NOMO-1 (cell line): ENCODE data around the gene RPS16.
A peak's percentile ranks its signal among the peaks of the same experiment; 100 is the strongest.

Experiments
- DNase-seq, 2 experiments: peaks; one replicate each; lab custom pipeline; 2025; ENCODE audit not compliant: unreplicated experiment in 2 of 2; lab: John Stamatoyannopoulos, UW

The RPS16 gene

DNA sequence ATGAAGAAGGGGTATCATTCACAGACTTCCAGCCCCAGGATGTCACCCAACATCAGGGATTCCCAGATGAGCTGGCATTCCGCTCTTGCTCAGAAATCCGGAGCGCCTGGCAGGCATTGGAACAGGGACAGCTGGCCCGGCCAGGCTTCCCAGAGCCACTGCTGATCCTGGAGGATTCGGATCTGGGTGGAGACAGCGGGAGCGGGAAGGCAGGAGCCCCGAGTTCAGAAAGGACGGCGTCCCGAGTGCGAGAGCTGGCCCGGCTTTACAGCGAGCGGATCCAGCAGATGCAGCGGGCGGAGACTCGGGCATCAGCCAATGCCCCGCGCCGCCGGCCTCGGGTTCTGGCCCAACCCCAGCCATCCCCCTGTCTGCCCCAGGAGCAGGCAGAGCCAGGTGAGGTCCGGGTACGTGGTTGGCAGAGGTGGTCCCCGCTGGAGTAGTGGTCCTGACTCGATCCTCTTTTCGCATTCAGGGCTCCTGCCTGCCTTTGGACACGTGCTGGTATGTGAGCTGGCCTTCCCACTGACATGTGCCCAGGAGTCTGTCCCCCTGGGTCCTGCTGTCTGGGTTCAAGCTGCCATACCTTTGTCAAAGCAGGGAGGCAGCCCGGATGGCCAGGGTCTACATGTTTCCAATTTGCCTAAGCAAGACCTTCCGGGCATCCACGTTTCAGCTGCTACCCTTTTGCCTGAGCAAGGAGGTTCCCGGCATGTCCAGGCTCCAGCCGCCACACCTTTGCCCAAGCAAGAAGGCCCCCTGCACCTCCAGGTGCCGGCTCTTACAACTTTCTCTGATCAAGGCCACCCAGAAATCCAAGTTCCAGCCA is 12.3 kb downstream of the RPS16 start:
- DNase-seq = no peak

DNA sequence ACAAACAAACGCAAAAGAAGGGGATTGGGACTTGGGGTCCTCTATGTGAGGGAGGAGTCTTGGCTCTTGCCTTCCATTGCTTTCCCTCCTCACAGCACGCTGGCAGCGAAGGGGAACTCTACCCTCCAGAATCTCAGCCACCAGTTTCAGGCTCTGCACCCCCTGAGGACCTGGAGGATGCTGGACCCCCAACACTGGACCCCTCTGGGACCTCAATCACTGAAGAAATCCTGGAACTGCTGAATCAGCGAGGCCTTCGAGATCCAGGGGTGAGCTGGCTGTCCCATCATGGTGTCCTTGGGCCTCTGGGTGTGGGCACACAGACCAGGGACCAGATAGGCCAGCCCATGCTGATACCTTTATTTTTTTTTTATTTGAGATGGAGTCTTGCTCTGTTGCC is 13.7 kb downstream of the RPS16 start:
- DNase-seq = no peak

DNA sequence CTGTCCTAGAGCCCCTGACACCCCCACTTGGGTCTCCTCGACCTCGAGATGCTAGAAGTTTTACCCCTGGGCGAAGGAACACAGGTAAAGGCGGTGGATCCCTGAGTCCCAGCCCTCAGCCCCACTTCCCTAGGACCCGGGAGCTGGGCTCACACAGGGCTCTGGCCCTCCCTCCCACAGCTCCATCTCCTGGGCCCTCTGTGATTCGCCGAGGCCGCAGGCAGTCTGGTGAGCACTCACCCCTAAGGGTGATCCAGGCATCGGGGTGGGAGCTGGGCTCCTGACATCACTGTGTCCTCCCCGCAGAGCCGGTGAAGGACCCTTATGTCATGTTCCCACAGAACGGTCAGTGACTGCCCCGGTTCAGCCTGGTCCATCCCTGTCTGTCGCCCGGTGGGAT is 15.0 kb downstream of the RPS16 start:
- no peak for DNase-seq

DNA sequence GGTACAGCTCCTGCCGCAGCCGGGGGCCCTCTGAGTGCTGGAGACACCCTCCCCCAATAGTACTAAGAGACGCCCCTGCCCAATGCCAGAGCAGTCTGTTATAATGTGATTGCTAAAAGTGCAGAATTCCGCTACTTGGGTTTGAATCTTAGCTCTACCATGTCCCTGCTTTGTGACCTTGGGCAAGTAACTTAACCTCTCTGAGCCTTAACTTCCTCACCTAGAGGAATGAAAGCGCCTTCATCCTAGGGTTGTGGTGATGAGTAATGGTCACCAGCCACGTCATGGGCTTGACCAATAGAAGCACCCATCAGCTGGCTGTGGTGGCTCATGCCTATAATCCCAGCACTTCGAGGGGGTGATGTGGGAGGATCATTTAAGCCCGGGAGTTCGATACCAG is 16.7 kb downstream of the RPS16 start:
- no peak for DNase-seq

DNA sequence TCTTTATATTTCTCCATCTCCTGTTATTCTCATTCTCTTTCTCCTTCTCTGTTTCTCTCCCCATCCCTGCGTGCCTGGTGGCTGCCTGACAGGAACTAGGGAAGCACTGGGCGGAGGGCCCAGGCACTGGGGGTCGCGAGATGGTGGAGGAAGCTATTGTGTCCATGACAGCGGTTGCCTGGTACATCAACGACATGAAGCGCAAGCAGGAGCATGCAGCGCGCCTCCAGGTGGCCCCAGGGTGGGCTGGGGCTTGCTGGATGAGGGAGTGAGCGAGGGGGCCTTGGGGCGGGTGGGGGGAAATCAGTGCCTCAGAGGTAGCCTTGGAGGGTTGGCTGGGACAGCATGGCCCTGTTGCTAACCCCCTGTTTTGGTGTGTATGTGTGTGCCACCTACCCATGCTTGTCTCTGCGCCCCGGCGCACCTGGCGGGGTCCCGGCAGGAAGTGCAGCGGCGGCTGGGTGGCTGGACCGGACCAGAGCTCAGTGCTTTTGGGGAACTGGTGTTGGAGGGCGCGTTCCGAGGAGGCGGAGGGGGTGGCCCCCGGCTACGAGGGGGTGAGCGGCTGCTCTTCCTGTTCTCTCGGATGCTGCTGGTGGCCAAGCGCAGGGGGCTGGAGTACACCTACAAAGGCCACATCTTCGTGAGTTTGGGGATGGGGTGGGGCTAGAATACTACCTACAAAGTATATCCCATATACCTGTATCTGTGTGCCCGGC is 18.1 kb downstream of the RPS16 start:
- no peak for DNase-seq

DNA sequence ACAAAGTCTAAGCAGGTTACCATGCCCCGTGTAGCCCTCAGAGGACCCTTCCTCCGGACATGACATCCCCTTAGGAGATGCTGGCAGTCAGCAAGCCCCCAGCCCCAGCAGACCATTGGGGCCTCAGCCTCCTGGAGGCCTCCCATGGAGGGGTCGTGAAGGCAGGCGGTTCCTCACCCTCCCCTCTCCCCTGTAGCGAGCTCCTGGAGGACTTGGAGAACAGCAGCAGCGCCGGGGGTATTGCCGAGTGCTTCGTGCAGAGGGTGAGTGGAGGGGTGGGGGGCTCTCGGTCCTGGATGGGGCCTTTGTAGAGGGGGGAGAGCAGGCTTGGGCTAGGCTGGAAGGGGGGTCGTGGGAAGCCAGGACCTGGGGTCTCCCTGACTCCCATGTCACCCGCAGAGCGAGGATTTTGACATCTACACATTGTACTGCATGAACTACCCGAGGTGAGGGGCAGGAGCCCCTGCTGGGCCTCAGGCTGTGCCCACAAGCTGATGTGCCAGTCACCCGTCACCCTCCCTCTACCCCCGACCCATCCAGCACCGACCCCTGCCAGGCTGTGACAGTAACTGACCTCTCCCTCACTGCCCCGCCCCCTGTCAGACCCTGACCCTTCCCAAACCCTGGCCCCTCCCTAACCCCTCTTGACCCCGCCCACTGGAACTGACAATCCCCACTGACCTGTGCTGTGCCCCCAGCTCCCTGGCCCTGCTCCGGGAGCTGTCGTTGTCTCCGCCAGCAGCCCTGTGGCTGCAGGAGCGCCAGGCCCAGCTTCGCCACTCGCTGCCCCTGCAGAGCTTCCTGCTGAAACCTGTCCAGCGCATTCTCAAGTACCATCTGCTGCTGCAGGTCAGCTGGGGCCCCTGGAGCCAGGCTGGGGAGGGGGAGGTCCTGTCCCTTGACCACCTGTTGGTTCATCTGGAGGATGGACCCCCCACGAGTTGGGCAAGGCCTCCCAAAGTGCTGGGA is 19.3 kb downstream of the RPS16 start:
- no peak for DNase-seq

DNA sequence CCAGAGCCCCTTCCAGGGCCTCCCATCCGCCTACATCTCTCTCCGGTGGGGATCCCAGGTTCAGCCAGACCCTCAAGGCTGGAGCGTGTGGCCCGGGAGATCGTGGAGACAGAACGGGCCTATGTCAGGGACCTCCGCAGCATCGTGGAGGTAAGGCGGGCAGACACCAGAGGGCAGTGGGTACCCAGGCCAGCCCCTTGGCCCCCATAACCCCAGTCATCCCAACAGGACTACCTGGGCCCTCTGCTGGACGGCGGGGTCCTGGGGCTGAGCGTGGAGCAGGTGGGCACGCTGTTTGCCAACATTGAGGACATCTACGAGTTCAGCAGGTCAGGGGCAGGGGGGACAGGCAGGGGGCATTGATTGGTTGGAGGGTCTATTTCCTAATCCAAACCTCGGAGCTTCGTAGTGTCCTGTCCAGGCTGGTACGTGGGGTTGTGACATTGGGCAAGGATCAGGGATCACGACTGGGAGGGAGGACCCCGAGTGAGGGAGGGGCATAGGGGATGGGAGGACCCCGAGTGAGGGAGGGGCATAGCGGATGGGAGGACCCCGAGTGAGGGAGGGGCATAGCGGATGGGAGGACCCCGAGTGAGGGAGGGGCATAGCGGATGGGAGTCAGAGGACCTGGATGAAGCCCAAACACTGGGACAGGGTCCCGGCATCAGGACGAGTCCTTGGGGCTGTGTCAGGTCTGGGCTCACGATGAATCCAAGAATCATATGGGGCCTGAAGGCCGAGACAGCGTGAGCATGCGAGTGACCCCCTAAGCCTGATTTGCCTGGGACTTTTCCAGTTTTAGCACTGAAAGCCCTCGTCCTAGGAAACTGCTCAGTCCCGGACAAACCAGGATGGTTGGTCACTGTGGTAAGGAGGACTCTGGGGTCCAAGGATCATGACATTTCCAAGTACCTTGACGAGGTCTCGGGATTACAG is 20.4 kb downstream of the RPS16 start:
- DNase-seq = no peak

DNA sequence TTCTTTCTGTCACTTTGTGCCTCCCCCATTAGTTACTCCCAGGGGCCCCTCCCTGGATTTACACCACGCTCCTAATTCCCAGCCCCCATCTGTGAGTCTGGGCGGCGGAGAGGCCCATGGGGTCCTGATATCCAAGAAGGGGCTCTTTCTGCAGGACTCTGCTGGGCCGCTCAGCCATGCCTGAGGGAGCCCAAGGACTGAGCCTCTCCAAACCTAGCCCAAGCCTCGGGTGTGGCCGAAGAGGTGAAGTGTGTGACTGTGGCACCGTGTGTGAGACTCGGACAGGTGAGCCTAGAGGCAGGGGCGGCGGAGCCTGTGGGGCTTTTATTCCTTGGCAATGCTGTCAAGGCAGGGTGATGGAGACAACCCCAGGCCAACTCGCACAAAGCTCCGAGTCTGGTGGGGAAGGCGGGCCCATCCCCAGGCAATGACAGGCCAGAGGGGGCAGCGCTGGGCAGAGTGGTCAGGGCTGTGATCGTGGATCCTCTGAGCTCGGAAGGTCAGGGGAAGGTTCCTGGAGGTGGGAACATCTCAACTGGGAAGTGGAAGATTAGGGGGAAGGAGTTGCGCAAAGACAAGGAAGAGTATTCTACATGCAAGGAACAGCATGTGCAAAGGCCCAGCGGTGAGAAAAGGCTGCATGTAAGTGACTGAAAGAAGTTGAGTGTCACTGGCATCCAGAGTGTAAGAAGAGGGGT is 21.7 kb downstream of the RPS16 start:
- no peak for DNase-seq

DNA sequence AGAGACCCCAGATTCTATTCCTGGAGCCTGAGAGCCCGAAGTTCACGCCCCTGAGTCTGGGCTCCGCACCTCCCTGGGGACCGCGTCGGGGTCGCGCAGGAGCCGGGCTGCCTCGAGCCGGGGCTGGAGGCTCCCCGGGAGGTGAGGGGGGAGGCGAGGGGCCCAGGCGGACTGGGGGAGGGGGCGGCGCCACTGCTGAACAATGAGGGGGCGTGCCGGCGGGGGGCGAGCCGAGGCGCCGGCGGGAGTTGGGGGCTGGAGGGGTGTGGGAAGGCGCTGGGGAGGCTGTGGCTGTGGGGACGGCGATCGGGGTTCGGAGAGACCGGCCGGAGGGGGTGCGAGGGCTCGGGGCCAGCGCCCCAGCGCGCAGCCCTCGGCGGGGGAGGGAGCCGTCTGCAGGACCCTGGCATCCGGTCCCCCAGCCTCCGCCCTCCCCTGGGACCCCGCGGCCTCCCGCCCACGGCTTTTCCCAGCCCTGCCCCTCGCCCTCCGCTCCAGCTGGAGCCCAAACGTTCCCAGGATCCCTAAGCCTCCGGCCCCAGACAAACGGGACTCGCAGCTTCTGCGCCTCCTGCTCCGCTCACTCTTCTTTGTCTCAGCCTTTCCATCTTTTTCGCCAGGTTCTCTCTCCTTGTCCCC is 22.4 kb downstream of the RPS16 start:
- no peak for DNase-seq

DNA sequence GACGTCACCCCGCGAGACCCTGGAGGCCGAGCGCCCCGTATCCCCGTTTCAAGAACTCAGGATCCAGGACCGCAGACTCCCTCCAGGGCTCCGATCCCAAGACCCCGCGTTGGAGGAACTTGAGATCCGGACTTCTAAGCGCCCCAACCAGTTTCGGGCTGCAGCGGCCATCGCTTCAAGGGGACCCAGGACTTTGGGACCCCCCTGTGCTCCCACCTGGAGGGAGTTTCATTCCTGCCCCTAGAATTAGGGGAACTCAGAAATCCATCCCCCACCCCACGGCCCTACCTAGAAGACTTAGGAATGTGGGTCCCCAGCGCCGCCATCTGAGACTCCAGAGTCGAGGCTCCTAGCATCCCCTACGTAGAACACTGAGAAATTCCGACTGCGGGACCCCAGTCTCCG is 22.9 kb downstream of the RPS16 start:
- no peak for DNase-seq

DNA sequence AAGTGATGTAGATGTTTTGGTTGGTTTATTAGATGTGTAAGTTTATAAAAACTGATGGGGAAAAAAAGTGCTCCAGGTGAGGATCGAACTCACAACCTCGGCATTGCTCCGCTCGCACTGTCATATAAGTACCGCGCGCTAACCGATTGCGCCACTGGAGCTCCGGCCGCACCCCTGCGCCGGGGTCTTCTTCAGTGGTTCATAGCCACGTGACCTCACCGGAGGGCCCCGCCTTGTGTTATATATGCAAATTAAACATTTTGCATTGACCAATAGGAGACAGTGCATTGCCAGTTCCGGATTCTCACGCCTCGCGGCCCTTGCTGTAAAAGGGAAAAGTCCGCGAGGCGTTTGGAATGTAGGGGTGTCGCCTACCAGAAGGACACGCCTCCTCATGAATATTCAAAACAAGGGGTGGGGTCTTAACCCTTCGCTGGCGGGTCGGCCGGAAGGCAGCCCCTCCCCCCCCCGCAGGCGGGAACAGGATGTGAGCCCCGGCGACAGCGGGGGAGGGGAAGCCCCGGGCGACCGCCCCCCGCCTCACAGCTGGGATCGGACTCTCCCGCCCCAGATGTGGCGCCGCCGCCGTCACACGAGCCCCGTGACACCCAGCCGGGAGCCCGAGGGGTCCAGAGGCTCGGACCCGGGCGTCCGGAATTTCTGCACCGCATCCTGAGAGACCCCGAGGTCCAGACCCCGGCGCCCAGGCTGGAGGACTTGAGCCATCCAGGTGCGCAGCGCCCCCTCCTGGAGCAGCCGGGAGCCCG is 23.5 kb downstream of the RPS16 start, which contains the start of gene PLEKHG2:
PLEKHG2 (plus strand) TSS at position 570 of the 767 bp plus-strand sequence. CDS start 1,418 bp downstream, outside the sequence.
- DNase-seq = peak; percentile 94 to 99

DNA sequence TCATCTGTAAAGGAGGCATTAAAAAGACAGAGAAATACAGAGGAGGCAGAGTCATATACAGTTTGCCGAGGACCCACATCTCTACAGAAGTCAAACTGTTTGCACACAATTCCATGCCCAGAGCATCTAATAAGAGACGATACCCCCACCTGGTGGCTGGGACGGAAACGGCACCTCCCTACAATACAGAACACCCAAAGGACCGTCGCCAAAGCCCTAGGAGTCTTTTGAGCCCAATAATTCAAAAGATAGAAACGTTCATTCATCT is 24.0 kb downstream of the RPS16 start:
- peak; percentile 85 to 92 for DNase-seq

DNA sequence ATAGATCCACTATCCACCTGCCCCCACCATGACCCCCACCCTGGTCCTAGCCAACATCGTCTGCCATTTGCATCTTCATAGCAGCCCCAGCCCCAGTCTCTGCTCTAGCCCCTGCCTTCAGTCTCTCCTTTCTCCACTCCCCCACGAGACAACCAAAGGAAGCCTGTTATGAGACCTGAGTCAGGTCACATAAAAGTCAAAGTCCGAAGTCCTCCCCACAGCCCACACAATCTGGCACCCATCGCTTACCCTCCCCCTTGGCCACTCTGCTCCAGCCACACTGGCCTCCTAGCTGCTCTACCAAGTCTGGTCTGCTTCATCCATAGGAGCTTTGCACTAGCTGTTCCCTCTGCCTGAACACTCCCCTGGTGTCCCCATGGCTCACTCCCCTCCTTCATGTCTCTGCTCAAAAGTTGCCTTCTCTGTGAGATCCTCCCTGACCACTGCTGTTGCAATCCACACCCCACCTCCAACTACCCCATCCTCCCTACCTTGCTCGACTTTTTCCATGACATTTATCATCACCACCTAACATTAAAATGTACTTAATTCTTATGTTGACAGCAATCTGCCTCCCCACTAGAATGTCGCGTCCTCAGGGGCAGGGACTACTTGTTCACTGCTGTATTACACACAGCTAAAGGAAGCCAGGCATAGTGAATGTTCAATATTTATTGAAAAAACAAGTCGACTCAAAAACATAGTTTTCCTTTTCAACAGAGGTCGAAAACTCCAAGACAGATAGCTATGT is 24.5 kb downstream of the RPS16 start:
- DNase-seq = peak in 1 of 2 experiments; percentile 69

DNA sequence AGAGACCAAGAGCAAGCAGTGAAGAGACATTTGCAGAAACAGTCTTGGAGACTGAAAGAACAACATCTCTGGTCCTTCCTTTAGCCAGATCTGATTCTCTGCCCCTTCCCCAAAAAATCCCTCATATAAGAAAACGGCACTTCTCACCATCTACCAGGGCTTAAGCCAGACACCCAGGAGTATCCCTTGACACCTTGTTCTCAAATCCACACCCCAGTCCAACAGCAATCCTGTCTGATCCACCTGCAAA is 25.0 kb downstream of the RPS16 start:
- DNase-seq = no peak

DNA sequence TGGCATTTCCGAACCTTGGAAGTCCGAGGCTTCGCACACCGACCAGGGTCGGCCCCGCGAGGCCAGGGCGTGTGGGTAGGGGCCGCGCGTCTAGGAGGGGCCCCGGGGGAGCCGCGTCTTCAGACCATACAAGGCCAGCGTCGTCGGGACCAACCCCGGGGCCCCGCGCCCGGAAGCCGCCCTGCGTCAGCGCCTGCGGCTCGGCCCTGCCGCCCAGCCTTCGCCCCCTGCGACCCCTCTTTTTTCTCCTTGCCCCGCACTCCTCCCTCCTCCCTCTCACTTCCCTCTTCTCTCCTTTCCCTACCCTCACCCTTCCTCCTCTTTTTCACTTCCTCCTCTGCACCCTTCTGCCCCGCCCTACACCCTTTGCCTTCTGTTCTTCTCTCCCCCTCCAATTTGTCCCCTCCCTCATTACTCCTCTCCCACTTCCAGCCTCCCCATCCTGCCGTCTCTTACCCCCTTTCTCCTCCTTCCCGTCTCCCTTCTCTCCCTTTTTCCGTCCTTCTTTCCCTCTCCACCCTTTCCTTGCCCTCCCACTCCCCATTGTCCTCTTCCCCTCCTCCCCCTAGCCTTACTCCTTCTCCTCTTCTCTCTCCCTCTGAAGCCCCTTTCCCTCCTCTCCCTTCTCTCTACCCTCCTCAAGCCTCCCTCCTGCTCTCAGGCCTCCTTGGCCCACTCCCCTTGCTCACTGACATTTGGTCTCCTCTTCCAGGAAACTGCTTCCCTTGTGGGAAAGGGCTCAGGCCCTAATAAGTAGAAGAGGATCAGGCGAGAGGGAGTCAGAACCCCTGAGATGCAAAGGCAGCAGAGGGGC is 25.5 kb downstream of the RPS16 start:
- peak; percentile 84 to 90 for DNase-seq

DNA sequence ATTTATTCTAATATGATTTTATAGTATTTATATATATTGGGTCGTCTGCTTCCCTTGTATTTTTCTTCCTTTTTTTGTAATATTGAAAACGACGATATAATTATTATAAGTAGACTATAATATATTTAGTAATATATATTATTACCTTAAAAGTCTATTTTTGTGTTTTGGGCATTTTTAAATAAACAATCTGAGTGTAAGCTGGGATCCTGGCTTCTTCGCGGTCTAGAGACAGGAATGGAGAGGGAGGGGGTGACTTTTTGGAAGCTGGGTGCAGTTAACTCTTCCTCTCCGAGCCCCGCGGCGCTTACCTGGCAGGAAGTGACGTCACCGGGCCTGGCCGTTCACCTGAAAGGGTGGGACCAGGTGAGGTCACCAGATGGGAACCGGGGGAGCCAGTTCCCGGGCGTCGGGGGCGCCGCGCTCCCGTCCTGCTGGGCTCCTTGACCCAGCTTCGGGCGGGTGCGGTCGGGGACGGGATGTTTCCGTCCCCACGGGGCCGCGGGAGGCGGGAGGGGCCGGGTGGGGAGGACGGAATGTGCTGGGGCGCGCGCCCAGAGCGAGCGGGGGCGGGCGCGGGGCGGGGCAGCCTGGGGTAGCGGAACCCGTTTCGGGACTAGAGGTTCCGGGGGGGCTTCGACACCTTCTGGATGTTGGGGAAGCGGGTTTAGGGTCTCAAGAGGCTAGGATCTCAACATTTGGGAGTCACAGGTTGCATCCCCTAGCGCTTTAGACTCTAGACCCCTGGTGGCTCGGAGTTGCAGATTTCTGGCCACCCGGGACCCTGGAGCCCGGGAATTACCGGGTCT is 26.3 kb downstream of the RPS16 start:
- DNase-seq = peak; percentile 52 to 76
